SK-N-SH (cell line): ENCODE results near the gene TBX15. TPM values are rescaled to one million over a fixed set of nuclear protein-coding genes. Genes with fewer than 3 reads are reported as not detected.
A peak's percentile ranks its signal among the peaks of the same experiment; 100 is the strongest.

Experiments used
- CTCF ChIA-PET: fragments of 300-600, 350-600 bp; formaldehyde crosslinking; extraction: SDS; loops from one replicate; lab custom pipeline; 2021; lab: Yijun Ruan, JAX
- POLR2A ChIA-PET: fragments of 350-600 bp; sonication (Branson Sonifier 250); formaldehyde crosslinking; extraction: SDS; loops from one replicate; lab custom pipeline; 2020; ENCODE audit warnings: antibody characterized with exemption, inconsistent platforms; lab: Yijun Ruan, JAX
- DNase-seq: peaks from one replicate; pipeline ENCODE4 v3.0.0; 2012
- H2AFZ ChIP-seq: fragments of 200-600 bp; sonication (generic); 2 replicates; pipeline ENCODE4 v1.8.1; 2016; ENCODE audit warnings: antibody characterized with exemption, mild to moderate bottlenecking, low read depth
- H3F3A ChIP-seq: fragments of 200-600 bp; sonication (generic); replicated peaks from 2 replicates; pipeline ENCODE3; 2016; ENCODE audit warnings: antibody characterized with exemption, mild to moderate bottlenecking; ENCODE audit not compliant: insufficient read depth
- H3K27ac ChIP-seq, 2 experiments: fragments of 200-500 bp in 1 of 2; fragments of 200-600 bp in 1 of 2; sonication (Bioruptor generic) in 1 of 2; sonication (generic), shearing (Covaris generic) in 1 of 2; 2 replicates each; pipeline versions ENCODE4 v1.5.1 to v1.6.1; 2014 to 2016; ENCODE audit warnings: low read depth in 2 of 2, inconsistent platforms in 1 of 2, low read length in 1 of 2, mild to moderate bottlenecking in 1 of 2, mixed read lengths in 1 of 2
- H3K27me3 ChIP-seq: fragments of 200-600 bp; sonication (generic), shearing (Covaris generic); 2 replicates; pipeline ENCODE4 v1.6.1; 2016; ENCODE audit warnings: mixed run types; ENCODE audit not compliant: insufficient read depth
- H3K36me3 ChIP-seq, 2 experiments: fragments of 200-500 bp in 1 of 2; fragments of 200-600 bp in 1 of 2; sonication (Bioruptor generic) in 1 of 2; sonication (generic) in 1 of 2; replicated peaks in 1 of 2; 2 replicates each; pipeline versions ENCODE3 to v1.5.1; 2014 to 2016; ENCODE audit warnings: low read length in 1 of 2, mild to moderate bottlenecking in 1 of 2; ENCODE audit not compliant: insufficient read depth in 2 of 2, control insufficient read depth in 1 of 2
- H3K4me1 ChIP-seq, 2 experiments: fragments of 200-500 bp in 1 of 2; fragments of 200-600 bp in 1 of 2; sonication (Bioruptor generic) in 1 of 2; sonication (generic), shearing (Covaris generic) in 1 of 2; 2 replicates each; pipeline versions ENCODE4 v1.5.1 to v1.6.1; 2014 to 2016; ENCODE audit warnings: low read depth in 1 of 2, low read length in 1 of 2, mixed run types in 1 of 2; ENCODE audit not compliant: insufficient read depth in 2 of 2, control insufficient read depth in 1 of 2
- H3K4me2 ChIP-seq: fragments of 200-600 bp; sonication (generic), shearing (Covaris generic); 2 replicates; pipeline ENCODE4 v1.6.1; 2017; ENCODE audit warnings: mixed run types
- H3K4me3 ChIP-seq, 2 experiments: fragments of 200-500 bp in 1 of 2; fragments of 200-600 bp in 1 of 2; sonication (Bioruptor generic) in 1 of 2; sonication (generic), shearing (Covaris generic) in 1 of 2; 2 replicates each; pipeline versions ENCODE4 v1.5.1 to v1.8.1; 2014 to 2016; ENCODE audit warnings: low read depth in 2 of 2, inconsistent platforms in 1 of 2, low read length in 1 of 2, mild to moderate bottlenecking in 1 of 2, mixed read lengths in 1 of 2, moderate library complexity in 1 of 2
- H3K79me2 ChIP-seq: fragments of 200-600 bp; sonication (generic); 2 replicates; pipeline ENCODE4 v1.8.1; 2017; ENCODE audit warnings: mild to moderate bottlenecking; ENCODE audit not compliant: insufficient read depth
- H3K9ac ChIP-seq: fragments of 200-600 bp; sonication (generic); 2 replicates; pipeline ENCODE4 v1.6.1; 2017; ENCODE audit warnings: mixed run types
- H3K9me2 ChIP-seq: fragments of 200-600 bp; sonication (generic); 2 replicates; pipeline ENCODE4 v1.6.1; 2017; ENCODE audit warnings: mixed run types
- H3K9me3 ChIP-seq: fragments of 200-600 bp; sonication (generic); 2 replicates; pipeline ENCODE4 v1.6.1; 2017; ENCODE audit warnings: mixed run types, mild to moderate bottlenecking, moderate library complexity
- H4K20me1 ChIP-seq: fragments of 200-600 bp; sonication (generic); 2 replicates; pipeline ENCODE4 v1.6.1; 2017; ENCODE audit warnings: mild to moderate bottlenecking, mixed run types; ENCODE audit not compliant: insufficient read depth
- CTCF ChIP-seq: fragments of 200-600 bp; sonication (generic); IDR thresholded peaks from 2 replicates; pipeline ENCODE4 v1.6.1; 2017; ENCODE audit warnings: antibody characterized with exemption, mild to moderate bottlenecking, moderate library complexity
- ELF1 ChIP-seq: IDR thresholded peaks from 2 replicates; pipeline ENCODE4 v1.4.0; 2012
- EP300 ChIP-seq, 2 experiments: IDR thresholded peaks; 2 replicates each; pipeline versions ENCODE4 v1.4.0 to v1.6.1; 2012; ENCODE audit warnings: borderline replicate concordance in 1 of 2, low read depth in 1 of 2, low read length in 1 of 2
- EZH2phosphoT487 ChIP-seq: fragments of 200-600 bp; sonication (generic); IDR thresholded peaks from 2 replicates; pipeline ENCODE4 v1.6.1; 2017; ENCODE audit warnings: low read depth, mixed run types, mild to moderate bottlenecking, antibody characterized with exemption, moderate library complexity, borderline replicate concordance
- FOXM1 ChIP-seq: IDR thresholded peaks from 2 replicates; pipeline ENCODE4 v1.4.0; 2012; ENCODE audit warnings: low read depth, mild to moderate bottlenecking
- GABPA ChIP-seq: IDR thresholded peaks from 2 replicates; pipeline ENCODE4 v1.4.0; 2012; ENCODE audit warnings: low read depth, mild to moderate bottlenecking
- GATA2 ChIP-seq: sonication (generic); formaldehyde crosslinking; IDR thresholded peaks from 2 replicates; pipeline ENCODE4 v1.5.0; 2020; ENCODE audit warnings: mild to moderate bottlenecking, missing genetic modification reagents
- NFIC ChIP-seq: IDR thresholded peaks from 2 replicates; pipeline ENCODE4 v1.4.0; 2012; ENCODE audit warnings: borderline replicate concordance
- POLR2AphosphoS5 ChIP-seq: IDR thresholded peaks from 2 replicates; pipeline ENCODE4 v1.6.1; 2012; ENCODE audit warnings: low read depth, low read length
- RAD21 ChIP-seq: IDR thresholded peaks from 2 replicates; pipeline ENCODE4 v1.6.1; 2012; ENCODE audit warnings: mild to moderate bottlenecking, low read length
- RCOR1 ChIP-seq: fragments of 150-350 bp; IDR thresholded peaks from 2 replicates; pipeline ENCODE4 v1.6.1; 2017; ENCODE audit warnings: antibody characterized with exemption, low read length
- RXRA ChIP-seq: IDR thresholded peaks from 2 replicates; pipeline ENCODE4 v1.4.0; 2012; ENCODE audit warnings: low read depth, mild to moderate bottlenecking, borderline replicate concordance
- SMC3 ChIP-seq: IDR thresholded peaks from 2 replicates; pipeline ENCODE4 v1.6.1; 2012; ENCODE audit warnings: low read depth, low read length, improper control_type of control experiment
- TAF1 ChIP-seq: IDR thresholded peaks from 2 replicates; pipeline ENCODE4 v1.6.1; 2012; ENCODE audit warnings: low read depth, mild to moderate bottlenecking, low read length, moderate library complexity, borderline replicate concordance
- TCF12 ChIP-seq: IDR thresholded peaks from 2 replicates; pipeline ENCODE4 v1.4.0; 2012
- YY1 ChIP-seq: IDR thresholded peaks from 2 replicates; pipeline ENCODE4 v1.4.0; 2012; ENCODE audit warnings: low read depth, mild to moderate bottlenecking
- WGBS: methylation state at CpG from one replicate; pipeline ENCODE4 v1.1.6; 2017; ENCODE audit warnings: low lambda C conversion rate; 5-methylcytosine and 5-hydroxymethylcytosine counted together
- polyA plus RNA-seq, 3 experiments: library from polyadenylated mRNA; depleted of rRNA; stranded (reverse); fragments of >200 nt; gene quantifications; 2 replicates each; pipeline ENCODE4 v1.2.3, GENCODE V29; 2012
- TF ChIP-seq, protein P1 (sequence below): fragments of 150-350 bp; IDR thresholded peaks from 2 replicates; pipeline ENCODE4 v1.6.1; 2017; ENCODE audit warnings: antibody characterized with exemption, low read length, low read depth, borderline replicate concordance
- TF ChIP-seq, protein P2 (sequence below): IDR thresholded peaks from 2 replicates; pipeline ENCODE4 v1.6.1; 2012; ENCODE audit warnings: mild to moderate bottlenecking, low read depth, low read length, moderate library complexity

The TBX15 gene
- polyA plus RNA-seq, 1 of the 3 experiments (the other 2 are of a cell fraction): 0.02 TPM

DNA sequence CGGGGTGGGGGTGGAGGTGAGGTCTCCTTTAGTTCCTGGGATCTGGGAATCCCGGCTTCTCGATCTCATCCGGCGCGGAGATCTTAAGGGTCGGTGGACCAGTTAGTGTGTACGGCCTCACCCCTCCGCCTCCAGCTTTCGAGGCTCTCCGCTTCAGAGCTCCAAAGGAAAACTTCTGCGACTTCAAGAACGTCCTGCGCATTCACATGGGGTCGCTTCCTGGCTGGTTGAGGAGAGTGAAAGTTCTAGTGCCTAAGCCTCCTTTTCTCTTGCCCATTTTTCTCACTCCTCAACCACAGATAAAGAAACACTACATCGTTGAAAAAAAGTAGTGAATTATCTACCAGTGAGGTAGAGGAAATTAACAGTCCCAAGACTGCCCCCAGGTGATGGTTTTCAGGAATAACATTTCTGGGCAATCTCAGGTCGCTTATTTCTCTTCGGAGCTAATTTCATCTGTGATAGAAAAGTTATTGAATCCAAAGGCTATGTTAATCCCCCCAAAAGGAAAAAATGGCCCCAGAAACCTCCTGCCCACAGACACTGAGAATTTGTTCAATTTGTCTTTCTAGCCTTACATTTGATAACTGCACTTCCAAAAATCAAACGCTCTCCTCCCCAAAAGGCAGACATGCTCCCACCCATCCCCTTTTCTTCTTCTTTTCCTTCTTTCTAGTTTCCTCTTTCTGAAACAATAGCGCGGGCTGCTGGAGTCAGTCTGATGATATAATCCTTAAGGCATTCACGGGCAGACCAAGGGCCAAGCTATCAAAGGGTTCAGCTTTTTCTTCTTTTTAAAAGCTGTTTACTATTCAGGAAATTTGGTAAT lies 20.6 kb upstream of the TBX15 start:
- DNase-seq: peak; percentile 73
- Histone ChIP-seq H4K20me1 (no peaks in the 10 kb centered on the region), H3K4me1 (no peaks in the 10 kb centered on the region; a peak in 1 of 4 replicates), H3K9me3 (no peaks in the 10 kb centered on the region), H3F3A (no peaks in the 10 kb centered on the region), H3K4me3 (peak overlapping the region in 1 of 2 experiments; percentile 42; a peak in 2 of 4 replicates), H3K27me3 (peaks cover 46% of the 10 kb centered on the region), H3K79me2 (no peaks in the 10 kb centered on the region), H3K27ac (no peak overlapping the region), H3K36me3 (no peaks in the 10 kb centered on the region), H3K9ac (no peak overlapping the region), H3K4me2 (0 out of 2 replicates have a peak overlapping the region, but pooled peaks have one; percentile 42), H2AFZ (no peak overlapping the region), H3K9me2 (no peaks in the 10 kb centered on the region)
- CTCF ChIA-PET: interaction anchor here (0.6 to 2.4 kb wide), 25 partner anchors 9 to 1910 kb away, joined by 3 to 19 read pairs (median 4); no protein-coding TSS in a partner anchor
- POLR2A ChIA-PET: no interaction called here
- no peak for TF ChIP-seq TAF1
- no peak for TF ChIP-seq GATA2 (CRISPR knock-in tag)
- TF ChIP-seq EZH2phosphoT487: no peak
- peak; percentile 65 for TF ChIP-seq CTCF
- TF ChIP-seq SMC3: peak; percentile 36
- no peak for TF ChIP-seq RCOR1
- TF ChIP-seq RAD21: peak; percentile 69
- no peak for TF ChIP-seq RXRA
- TF ChIP-seq ELF1: no peak
- TF ChIP-seq TCF12: no peak
- 21% methylated on average over 12 of the region's 22 CpGs for WGBS

DNA sequence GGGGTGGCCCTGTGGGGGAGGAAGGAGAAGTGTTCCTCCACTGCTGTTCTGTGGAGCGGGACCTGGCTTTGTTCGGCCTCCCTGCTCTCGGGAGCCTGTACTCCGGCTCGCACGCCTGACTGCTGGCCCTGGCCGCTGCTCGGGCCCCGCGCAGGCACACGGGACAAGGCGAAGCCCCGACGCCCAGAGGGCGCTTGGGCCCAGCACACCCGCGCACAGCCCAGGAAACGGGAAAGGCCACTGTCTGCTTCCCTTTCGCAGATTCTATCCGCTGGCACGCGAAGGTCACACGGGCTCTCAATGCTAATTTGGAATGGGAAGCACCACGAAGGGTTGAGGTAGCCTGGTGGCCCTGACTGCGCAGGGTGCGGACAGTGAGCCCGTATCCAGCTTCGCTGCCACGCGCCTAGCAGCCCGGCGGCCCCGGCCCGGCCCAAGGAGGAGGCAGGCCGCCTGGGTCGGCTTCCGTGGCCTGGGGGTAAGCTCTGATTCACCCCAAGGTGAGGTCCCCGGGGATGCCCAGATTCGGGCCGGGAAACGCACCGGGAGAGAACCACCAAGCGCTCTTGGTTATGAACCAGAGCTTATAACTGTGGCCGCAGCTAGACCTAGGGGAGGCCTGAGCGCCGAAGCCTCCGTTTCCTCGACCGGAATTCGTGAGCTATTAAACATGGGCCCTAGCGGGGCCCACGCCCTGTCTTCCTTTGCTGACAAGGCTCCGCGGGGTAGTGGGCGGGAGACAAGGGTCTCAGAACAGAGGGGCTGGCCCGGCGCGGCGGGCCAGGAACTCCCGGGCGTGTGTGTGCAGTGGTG lies 19.7 kb upstream of the TBX15 start:
- ChIA-PET POLR2A (no interaction called here), CTCF (interaction anchor here (0.6 to 2.4 kb wide), 20 partner anchors 8 to 1909 kb away, joined by 3 to 19 read pairs (median 5); no protein-coding TSS in a partner anchor)
- DNase-seq: peak; percentile 33
- H3K9me2 ChIP-seq: no peaks in the 10 kb centered on the region
- no peak overlapping the region for H3K4me3 ChIP-seq
- H3F3A ChIP-seq: no peaks in the 10 kb centered on the region
- no peak overlapping the region for H3K9ac ChIP-seq
- no peaks in the 10 kb centered on the region for H3K9me3 ChIP-seq
- no peaks in the 10 kb centered on the region for H4K20me1 ChIP-seq
- H3K4me2 ChIP-seq: 0 out of 2 replicates have a peak overlapping the region, but pooled peaks have one; percentile 42
- H3K27ac ChIP-seq: no peak overlapping the region
- 20% methylated on average over 23 of the region's 61 CpGs for WGBS
- H3K27me3 ChIP-seq: peaks cover 54% of the 10 kb centered on the region
- no peak overlapping the region for H2AFZ ChIP-seq
- H3K36me3 ChIP-seq: no peaks in the 10 kb centered on the region
- no peaks in the 10 kb centered on the region; a peak in 1 of 4 replicates for H3K4me1 ChIP-seq
- H3K79me2 ChIP-seq: no peaks in the 10 kb centered on the region
- TF ChIP-seq GABPA (no peak), POLR2AphosphoS5 (no peak), EP300 (IDR thresholded peaks at IDR 0.05; ENCODE audit: borderline replicate concordance in 1 of 2, low read depth in 1 of 2, low read length in 1 of 2) (no peak), TCF12 (no peak), NFIC (no peak), SMC3 (no peak), EZH2phosphoT487 (no peak), FOXM1 (no peak), ELF1 (no peak), YY1 (no peak), RCOR1 (no peak)
- TF ChIP-seq, protein P1, sequence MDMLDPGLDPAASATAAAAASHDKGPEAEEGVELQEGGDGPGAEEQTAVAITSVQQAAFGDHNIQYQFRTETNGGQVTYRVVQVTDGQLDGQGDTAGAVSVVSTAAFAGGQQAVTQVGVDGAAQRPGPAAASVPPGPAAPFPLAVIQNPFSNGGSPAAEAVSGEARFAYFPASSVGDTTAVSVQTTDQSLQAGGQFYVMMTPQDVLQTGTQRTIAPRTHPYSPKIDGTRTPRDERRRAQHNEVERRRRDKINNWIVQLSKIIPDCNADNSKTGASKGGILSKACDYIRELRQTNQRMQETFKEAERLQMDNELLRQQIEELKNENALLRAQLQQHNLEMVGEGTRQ: no peak
- TF ChIP-seq, protein P2, sequence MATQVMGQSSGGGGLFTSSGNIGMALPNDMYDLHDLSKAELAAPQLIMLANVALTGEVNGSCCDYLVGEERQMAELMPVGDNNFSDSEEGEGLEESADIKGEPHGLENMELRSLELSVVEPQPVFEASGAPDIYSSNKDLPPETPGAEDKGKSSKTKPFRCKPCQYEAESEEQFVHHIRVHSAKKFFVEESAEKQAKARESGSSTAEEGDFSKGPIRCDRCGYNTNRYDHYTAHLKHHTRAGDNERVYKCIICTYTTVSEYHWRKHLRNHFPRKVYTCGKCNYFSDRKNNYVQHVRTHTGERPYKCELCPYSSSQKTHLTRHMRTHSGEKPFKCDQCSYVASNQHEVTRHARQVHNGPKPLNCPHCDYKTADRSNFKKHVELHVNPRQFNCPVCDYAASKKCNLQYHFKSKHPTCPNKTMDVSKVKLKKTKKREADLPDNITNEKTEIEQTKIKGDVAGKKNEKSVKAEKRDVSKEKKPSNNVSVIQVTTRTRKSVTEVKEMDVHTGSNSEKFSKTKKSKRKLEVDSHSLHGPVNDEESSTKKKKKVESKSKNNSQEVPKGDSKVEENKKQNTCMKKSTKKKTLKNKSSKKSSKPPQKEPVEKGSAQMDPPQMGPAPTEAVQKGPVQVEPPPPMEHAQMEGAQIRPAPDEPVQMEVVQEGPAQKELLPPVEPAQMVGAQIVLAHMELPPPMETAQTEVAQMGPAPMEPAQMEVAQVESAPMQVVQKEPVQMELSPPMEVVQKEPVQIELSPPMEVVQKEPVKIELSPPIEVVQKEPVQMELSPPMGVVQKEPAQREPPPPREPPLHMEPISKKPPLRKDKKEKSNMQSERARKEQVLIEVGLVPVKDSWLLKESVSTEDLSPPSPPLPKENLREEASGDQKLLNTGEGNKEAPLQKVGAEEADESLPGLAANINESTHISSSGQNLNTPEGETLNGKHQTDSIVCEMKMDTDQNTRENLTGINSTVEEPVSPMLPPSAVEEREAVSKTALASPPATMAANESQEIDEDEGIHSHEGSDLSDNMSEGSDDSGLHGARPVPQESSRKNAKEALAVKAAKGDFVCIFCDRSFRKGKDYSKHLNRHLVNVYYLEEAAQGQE: no peak
